ENCODE measurements around the gene TMEM88. TPM values are rescaled to one million over a fixed set of nuclear protein-coding genes. Genes with fewer than 3 reads are reported as not detected.

Gene TMEM88
- total RNA-seq, 1 experiment from 2014 or later = 11.3 TPM

- Histone ChIP-seq H2BK15ac (ENCODE audit: low read depth, low read length) (no peak overlapping the region), H3K4me2 (ENCODE audit: insufficient read depth, insufficient read length, low read length) (peak overlapping the region; percentile 97), H3K23ac (ENCODE audit: insufficient read length, low read depth, low read length) (no peak overlapping the region), H3K79me2 (ENCODE audit: insufficient read depth, low read length) (no peaks in the 10 kb centered on the region), H2BK5ac (ENCODE audit: insufficient read length, low read length) (no peak overlapping the region), H3K18ac (ENCODE audit: insufficient read length, low read depth, low read length) (no peak overlapping the region), H2BK20ac (ENCODE audit: low read depth, low read length, poor library complexity, severe bottlenecking) (no peak overlapping the region), H3K23me2 (ENCODE audit: insufficient read length, low read depth, low read length, poor library complexity, severe bottlenecking) (peaks cover 42% of the 10 kb centered on the region), H2BK120ac (ENCODE audit: low read depth, low read length, poor library complexity, severe bottlenecking) (no peak overlapping the region), H4K8ac (replicated peaks; ENCODE audit: insufficient read length, low read depth, low read length) (no peak overlapping the region), H3K4me1 (ENCODE audit: insufficient read depth, low read length) (no peaks in the 10 kb centered on the region; the same call in 1 of the 2 replicates), H3K27me3 (ENCODE audit: insufficient read depth, low read length) (peaks cover 28% of the 10 kb centered on the region; the same call in 1 of the 2 replicates), H4K20me1 (ENCODE audit: control insufficient read depth, insufficient read depth, insufficient read length) (no peaks in the 10 kb centered on the region), H2BK12ac (ENCODE audit: insufficient read length, low read depth, low read length) (no peak overlapping the region), H3K14ac (ENCODE audit: insufficient read depth, low read length) (no peak overlapping the region), H3K4ac (ENCODE audit: low read depth, low read length) (no peak overlapping the region), H3T11ph (ENCODE audit: low read length) (no peak overlapping the region), H3K9me3 (ENCODE audit: control insufficient read depth, low read depth, low read length) (no peaks in the 10 kb centered on the region), H3K56ac (ENCODE audit: insufficient read length, low read depth, low read length) (no peak overlapping the region), H4K5ac (ENCODE audit: insufficient read length, low read depth, low read length) (no peak overlapping the region), H2AFZ (ENCODE audit: low read length) (no peak overlapping the region), H3K9ac (ENCODE audit: extremely low read depth, insufficient read length, low read length) (no peak overlapping the region), H3K79me1 (ENCODE audit: insufficient read depth, low read depth, low read length, poor library complexity, severe bottlenecking) (no peaks in the 10 kb centered on the region), H2AK5ac (ENCODE audit: insufficient read length, low read length) (no peak overlapping the region), H3K27ac (ENCODE audit: insufficient read length, low read depth, low read length) (no peak overlapping the region), H4K91ac (ENCODE audit: insufficient read length, low read depth, low read length) (no peak overlapping the region)
- H3K36me3 Mint-ChIP-seq (ENCODE audit: insufficient read depth in 1 of 3, low read depth in 3 of 3) = peaks cover 2 to 11% (median 9%) of the 10 kb centered on the region in 3 experiments; a peak in 5 of 7 replicates
- TF ChIP-seq CTCF (conservative IDR thresholded peaks at IDR 0.05) = no peak
- no peak for DNase-seq
- peak overlapping the region; percentile 89 to 94 for H3K4me3 Mint-ChIP-seq
- H3K9me3 Mint-ChIP-seq = no peaks in the 10 kb centered on the region; a peak in 1 of 5 replicates
- no CpG with 5 or more reads among the region's 1 CpG for WGBS (ENCODE audit: extremely low coverage, insufficient read length, low lambda C conversion rate)
- peaks cover 42 to 58% of the 10 kb centered on the region in 2 experiments for H3K4me1 Mint-ChIP-seq
- H3K27ac Mint-ChIP-seq = peak overlapping the region in 1 of 3 experiments; percentile 80; a peak in 2 of 7 replicates
- H3K27me3 Mint-ChIP-seq (ENCODE audit: low read depth) = peaks cover 30% of the 10 kb centered on the region
Measured at GRCh38 chr17:7840875-7841274, 14.0 kb upstream of the TMEM88 start.
